Activated CD8-positive, alpha-beta memory T cell treated with anti-CD3 and anti-CD28 coated beads, Interleukin-2, amount 50 U/mL, for 1 hour (primary cell): ENCODE data around the gene TM9SF1.

Experiments used
- DNase-seq: peaks from one replicate; pipeline ENCODE4 v3.0.0-alpha.2; 2020; ENCODE audit errors: extremely low read depth

The TM9SF1 gene

GRCh38 chr14:24178399-24179178 is 16.7 kb downstream of the TM9SF1 start:
- DNase-seq = no peak

- DNase-seq = no peak
These were observed 17.4 kb downstream of the TM9SF1 start for GRCh38 chr14:24177891-24178290.

- DNase-seq = no peak
These were observed 18.0 kb downstream of the TM9SF1 start for GRCh38 chr14:24177041-24177825.

GRCh38 chr14:24176599-24176998 is 18.6 kb downstream of the TM9SF1 start:
- no peak for DNase-seq

- DNase-seq = no peak
These were observed 22.4 kb downstream of the TM9SF1 start for GRCh38 chr14:24172871-24173281.

GRCh38 chr14:24172261-24172860 is 22.9 kb downstream of the TM9SF1 start:
- DNase-seq = no peak

GRCh38 chr14:24171422-24172260 is 23.6 kb downstream of the TM9SF1 start, which contains the start of gene REC8:
TSS of gene REC8 (plus strand) at chr14:24172080. CDS start at chr14:24172553, 473 bp downstream.
- peak; percentile 58 for DNase-seq

GRCh38 chr14:24167469-24168114 is 27.6 kb downstream of the TM9SF1 start:
- DNase-seq = no peak

GRCh38 chr14:24165785-24166184 is 29.5 kb downstream of the TM9SF1 start:
- no peak for DNase-seq

- DNase-seq = no peak
These were observed 30.7 kb downstream of the TM9SF1 start for GRCh38 chr14:24164518-24164991.

- no peak for DNase-seq
These were observed 33.1 kb downstream of the TM9SF1 start for GRCh38 chr14:24162093-24162492.

GRCh38 chr14:24160850-24161804 is 34.1 kb downstream of the TM9SF1 start, which contains the start of gene IRF9:
TSS of gene IRF9 (plus strand) at chr14:24161265. CDS start at chr14:24162145, 880 bp downstream.
- peak; percentile 90 for DNase-seq

- DNase-seq = no peak
These were observed 34.8 kb downstream of the TM9SF1 start for GRCh38 chr14:24160499-24160849.

GRCh38 chr14:24159777-24160498 is 35.3 kb downstream of the TM9SF1 start:
- no peak for DNase-seq

GRCh38 chr14:24157331-24157730 is 37.9 kb downstream of the TM9SF1 start:
- no peak for DNase-seq

- no peak for DNase-seq
These were observed 38.4 kb downstream of the TM9SF1 start for GRCh38 chr14:24156840-24157239.

- DNase-seq = no peak
These were observed 40.1 kb downstream of the TM9SF1 start for GRCh38 chr14:24155100-24155499.

- DNase-seq = no peak
These were observed 43.7 kb downstream of the TM9SF1 start for GRCh38 chr14:24151404-24152080.
